BLaER1 (cell line): Measurements from ENCODE around the gene ADAM22.
"Not testable (repeated sequence)": the region's sequence is repeated elsewhere in the genome, so short reads cannot be mapped to it uniquely, and the experiment has no call there.

Experiments
- H3K27ac ChIP-seq: shearing (Covaris generic); formaldehyde crosslinking; 2 replicates; pipeline ENCODE4 v1.8.1; 2022
- H3K27me3 ChIP-seq: shearing (Covaris generic); formaldehyde crosslinking; 2 replicates; pipeline ENCODE4 v1.8.1; 2022
- H3K36me3 ChIP-seq: shearing (Covaris generic); formaldehyde crosslinking; 2 replicates; pipeline ENCODE4 v1.8.1; 2022
- H3K4me1 ChIP-seq: shearing (Covaris generic); formaldehyde crosslinking; 2 replicates; pipeline ENCODE4 v1.8.1; 2022
- H3K4me2 ChIP-seq: shearing (Covaris generic); formaldehyde crosslinking; 2 replicates; pipeline ENCODE4 v1.8.1; 2022
- H3K4me3 ChIP-seq: shearing (Covaris generic); formaldehyde crosslinking; 2 replicates; pipeline ENCODE4 v1.8.1; 2022
- H3K9ac ChIP-seq: shearing (Covaris generic); formaldehyde crosslinking; 2 replicates; pipeline ENCODE4 v1.8.1; 2022
- H3K9me3 ChIP-seq: shearing (Covaris generic); formaldehyde crosslinking; 2 replicates; pipeline ENCODE4 v1.8.1; 2022
- H4K20me1 ChIP-seq: shearing (Covaris generic); formaldehyde crosslinking; 2 replicates; pipeline ENCODE4 v1.8.1; 2022
- Cebpa-rat ChIP-seq: shearing (Covaris generic); IDR thresholded peaks from 2 replicates; pipeline ENCODE4 v1.8.1; 2022

ADAM22 gene, protein sequence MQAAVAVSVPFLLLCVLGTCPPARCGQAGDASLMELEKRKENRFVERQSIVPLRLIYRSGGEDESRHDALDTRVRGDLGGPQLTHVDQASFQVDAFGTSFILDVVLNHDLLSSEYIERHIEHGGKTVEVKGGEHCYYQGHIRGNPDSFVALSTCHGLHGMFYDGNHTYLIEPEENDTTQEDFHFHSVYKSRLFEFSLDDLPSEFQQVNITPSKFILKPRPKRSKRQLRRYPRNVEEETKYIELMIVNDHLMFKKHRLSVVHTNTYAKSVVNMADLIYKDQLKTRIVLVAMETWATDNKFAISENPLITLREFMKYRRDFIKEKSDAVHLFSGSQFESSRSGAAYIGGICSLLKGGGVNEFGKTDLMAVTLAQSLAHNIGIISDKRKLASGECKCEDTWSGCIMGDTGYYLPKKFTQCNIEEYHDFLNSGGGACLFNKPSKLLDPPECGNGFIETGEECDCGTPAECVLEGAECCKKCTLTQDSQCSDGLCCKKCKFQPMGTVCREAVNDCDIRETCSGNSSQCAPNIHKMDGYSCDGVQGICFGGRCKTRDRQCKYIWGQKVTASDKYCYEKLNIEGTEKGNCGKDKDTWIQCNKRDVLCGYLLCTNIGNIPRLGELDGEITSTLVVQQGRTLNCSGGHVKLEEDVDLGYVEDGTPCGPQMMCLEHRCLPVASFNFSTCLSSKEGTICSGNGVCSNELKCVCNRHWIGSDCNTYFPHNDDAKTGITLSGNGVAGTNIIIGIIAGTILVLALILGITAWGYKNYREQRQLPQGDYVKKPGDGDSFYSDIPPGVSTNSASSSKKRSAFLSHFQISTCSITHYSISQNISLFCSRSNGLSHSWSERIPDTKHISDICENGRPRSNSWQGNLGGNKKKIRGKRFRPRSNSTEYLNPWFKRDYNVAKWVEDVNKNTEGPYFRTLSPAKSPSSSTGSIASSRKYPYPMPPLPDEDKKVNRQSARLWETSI

DNA sequence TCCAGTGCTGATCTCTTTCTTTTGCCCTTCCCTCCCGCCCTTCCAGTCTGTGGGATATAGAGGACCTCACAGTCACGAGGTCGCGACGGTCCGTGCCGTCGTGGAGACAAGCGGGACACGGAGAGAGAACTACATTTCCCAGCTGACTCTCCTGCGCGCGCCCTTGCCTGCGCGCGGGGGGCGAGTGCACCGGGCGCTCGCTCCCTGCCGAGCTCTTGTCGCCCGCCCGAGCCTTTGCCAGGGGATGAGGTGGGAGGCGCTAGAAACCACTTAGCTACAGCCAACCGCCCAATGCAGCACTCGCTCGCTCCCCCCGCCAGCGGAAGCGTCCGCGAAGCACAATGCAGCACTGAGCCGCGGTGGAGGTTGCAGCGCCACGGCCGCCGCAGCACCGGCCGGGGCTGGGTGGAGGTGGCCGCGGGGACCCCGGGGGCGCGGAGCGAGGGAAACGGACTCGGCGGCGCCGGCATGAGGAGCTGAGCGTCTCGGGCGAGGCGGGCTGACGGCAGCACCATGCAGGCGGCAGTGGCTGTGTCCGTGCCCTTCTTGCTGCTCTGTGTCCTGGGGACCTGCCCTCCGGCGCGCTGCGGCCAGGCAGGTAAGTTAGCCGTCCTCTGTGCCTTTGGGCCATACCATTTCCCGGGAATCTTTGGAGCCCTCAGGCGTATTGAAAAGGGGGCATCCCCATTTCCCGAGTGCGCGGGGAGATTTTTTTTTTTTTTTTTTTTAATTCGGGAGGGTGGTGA, at the start of gene ADAM22:
TSS of gene ADAM22 (plus strand) at position 299 of the 746 bp plus-strand sequence. CDS start at position 514, 215 bp downstream.
- H3K36me3 ChIP-seq: peaks cover 6% of the 10 kb centered on the region
- H3K4me2 ChIP-seq: peak within 1 kb of the TSS; percentile 93
- H3K4me3 ChIP-seq: peak within 1 kb of the TSS; percentile 88
- H3K9me3 ChIP-seq: no peaks in the 10 kb centered on the region
- peak within 1 kb of the TSS; percentile 82 for H3K9ac ChIP-seq
- H3K27ac ChIP-seq: peak within 1 kb of the TSS; percentile 69
- no peak for TF ChIP-seq Cebpa-rat
- peaks cover 8% of the 10 kb centered on the region for H3K4me1 ChIP-seq
- H4K20me1 ChIP-seq: no peaks in the 10 kb centered on the region
- peaks cover 6% of the 10 kb centered on the region for H3K27me3 ChIP-seq

DNA sequence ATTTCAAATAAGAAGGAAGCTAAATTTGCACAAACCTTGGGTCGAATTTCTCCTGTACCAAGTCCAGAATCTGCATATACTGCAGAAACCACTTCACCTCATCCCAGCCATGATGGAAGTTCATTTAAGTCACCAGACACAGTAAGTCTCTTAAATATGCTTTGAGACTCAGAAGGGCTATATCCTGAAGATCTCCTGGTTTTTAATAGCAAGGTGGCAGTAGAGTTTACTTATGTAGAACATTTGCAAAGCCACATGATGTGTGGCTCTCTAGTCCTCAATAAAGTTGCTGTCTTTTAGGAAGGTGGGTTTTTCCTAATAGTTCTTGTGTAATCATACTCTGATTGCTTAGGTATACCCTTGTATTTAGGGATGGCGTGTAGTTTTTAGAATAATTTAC, 49.0 kb upstream of the ADAM22 start:
- Histone ChIP-seq H3K36me3 (peaks cover 77% of the 10 kb centered on the region), H4K20me1 (peaks cover 44% of the 10 kb centered on the region), H3K4me2 (no peak overlapping the region)

DNA sequence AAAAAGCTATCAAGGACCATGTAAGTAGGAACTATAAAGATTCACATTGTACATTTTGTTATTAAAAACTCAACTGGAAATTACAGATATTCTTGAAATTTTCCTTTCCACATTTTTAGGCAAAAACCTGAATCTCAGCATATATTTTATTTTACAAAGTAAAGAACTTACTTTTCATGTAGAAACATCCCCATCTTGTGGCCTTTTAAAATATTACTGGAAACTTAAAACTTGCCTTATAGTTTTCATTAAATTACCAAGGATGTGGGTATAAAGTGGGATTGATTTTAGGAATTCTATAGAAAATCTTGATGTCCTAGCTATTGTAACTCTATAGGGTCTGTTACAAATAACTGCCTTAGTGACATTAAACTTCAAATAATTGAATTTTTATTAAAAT, 47.2 kb upstream of the ADAM22 start:
- Histone ChIP-seq H3K27ac (no peak overlapping the region), H4K20me1 (peaks cover 32% of the 10 kb centered on the region), H3K9me3 (no peaks in the 10 kb centered on the region), H3K27me3 (no peaks in the 10 kb centered on the region), H3K4me1 (no peaks in the 10 kb centered on the region), H3K4me3 (no peak overlapping the region), H3K36me3 (peaks cover 68% of the 10 kb centered on the region), H3K9ac (no peak overlapping the region), H3K4me2 (no peak overlapping the region)
- TF ChIP-seq Cebpa-rat: no peak

More for the DNA sequence above, 49.0 kb upstream of the ADAM22 start:
- Histone ChIP-seq H3K9me3 (no peaks in the 10 kb centered on the region), H3K27me3 (no peaks in the 10 kb centered on the region), H3K4me3 (no peak overlapping the region), H3K4me1 (no peaks in the 10 kb centered on the region), H3K9ac (no peak overlapping the region), H3K27ac (no peak overlapping the region)
- no peak for TF ChIP-seq Cebpa-rat

DNA sequence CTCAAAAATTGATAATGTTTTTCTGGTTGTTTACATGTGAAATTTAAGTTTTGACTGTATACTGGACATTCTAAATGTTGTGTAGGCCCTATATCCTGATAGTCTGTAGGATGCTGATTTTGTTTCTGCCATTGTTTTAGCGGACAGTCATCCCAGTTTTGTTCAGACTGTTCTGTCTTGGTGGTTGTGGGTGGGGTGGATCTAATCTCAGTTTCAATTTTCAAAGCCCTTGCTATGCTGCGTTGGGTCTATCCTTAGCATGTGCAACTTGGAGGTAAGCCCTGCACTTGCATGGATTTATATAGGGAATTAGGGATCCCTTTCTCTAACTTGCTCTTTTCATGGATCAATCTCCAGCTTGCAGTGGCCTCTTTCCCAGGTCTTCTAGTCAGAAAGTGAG, 38.7 kb upstream of the ADAM22 start:
- H3K9me3 ChIP-seq: no peaks in the 10 kb centered on the region
- no peaks in the 10 kb centered on the region; the same call in 1 of the 2 replicates for H4K20me1 ChIP-seq
- TF ChIP-seq Cebpa-rat: no peak
- H3K27ac ChIP-seq: no peak overlapping the region
- peaks cover 81% of the 10 kb centered on the region for H3K36me3 ChIP-seq
- H3K9ac ChIP-seq: no peak overlapping the region
- H3K27me3 ChIP-seq: no peaks in the 10 kb centered on the region
- H3K4me2 ChIP-seq: no peak overlapping the region
- peaks cover 9% of the 10 kb centered on the region; the same call in 1 of the 2 replicates for H3K4me1 ChIP-seq
- no peak overlapping the region for H3K4me3 ChIP-seq

DNA sequence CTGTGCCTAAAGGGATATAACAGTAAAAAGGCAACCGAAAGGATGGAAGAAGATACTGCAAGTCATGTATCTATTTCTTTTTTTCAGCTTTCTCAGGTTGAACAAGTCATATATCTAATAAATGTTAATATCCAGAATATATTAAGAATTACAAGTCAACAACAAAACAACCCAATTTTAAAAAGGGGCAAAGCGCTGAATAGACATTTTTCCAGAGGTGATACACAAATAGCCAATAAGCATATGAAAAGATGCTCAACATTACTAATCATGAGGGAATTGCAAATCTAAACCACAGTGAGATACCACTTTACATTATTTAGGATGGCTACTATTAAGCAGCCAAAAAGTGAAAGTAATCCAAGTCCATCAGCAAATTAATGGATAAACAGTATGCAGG, 34.8 kb upstream of the ADAM22 start:
- H3K27ac ChIP-seq: no peak overlapping the region
- no peak overlapping the region for H3K4me2 ChIP-seq
- no peak for TF ChIP-seq Cebpa-rat
- H3K9ac ChIP-seq: no peak overlapping the region
- H3K9me3 ChIP-seq: no peaks in the 10 kb centered on the region
- H3K4me3 ChIP-seq: no peak overlapping the region
- no peaks in the 10 kb centered on the region for H4K20me1 ChIP-seq
- H3K27me3 ChIP-seq: no peaks in the 10 kb centered on the region
- H3K36me3 ChIP-seq: peaks cover 82% of the 10 kb centered on the region
- peaks cover 9% of the 10 kb centered on the region; the same call in 1 of the 2 replicates for H3K4me1 ChIP-seq

DNA sequence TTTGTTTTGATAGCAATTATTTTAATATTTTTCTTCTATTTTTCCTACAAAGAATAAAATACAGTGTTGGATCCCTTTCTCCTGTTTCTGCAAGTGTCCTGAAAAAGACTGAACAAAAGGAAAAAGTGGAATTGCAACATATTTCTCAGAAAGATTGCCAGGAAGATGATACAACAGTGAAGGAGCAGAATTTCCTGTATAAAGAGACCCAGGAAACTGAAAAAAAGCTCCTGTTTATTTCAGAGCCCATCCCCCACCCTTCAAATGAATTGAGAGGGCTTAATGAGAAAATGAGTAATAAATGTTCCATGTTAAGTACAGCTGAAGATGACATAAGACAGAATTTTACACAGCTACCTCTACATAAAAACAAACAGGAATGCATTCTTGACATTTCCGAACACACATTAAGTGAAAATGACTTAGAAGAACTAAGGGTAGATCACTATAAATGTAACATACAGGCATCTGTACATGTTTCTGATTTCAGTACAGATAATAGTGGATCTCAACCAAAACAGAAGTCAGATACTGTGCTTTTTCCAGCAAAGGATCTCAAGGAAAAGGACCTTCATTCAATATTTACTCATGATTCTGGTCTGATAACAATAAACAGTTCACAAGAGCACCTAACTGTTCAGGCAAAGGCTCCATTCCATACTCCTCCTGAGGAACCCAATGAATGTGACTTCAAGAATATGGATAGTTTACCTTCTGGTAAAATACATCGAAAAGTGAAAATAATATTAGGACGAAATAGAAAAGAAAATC, 26.7 kb upstream of the ADAM22 start:
- H3K9ac ChIP-seq, H3K27me3 ChIP-seq, H3K27ac ChIP-seq, H3K4me2 ChIP-seq, H3K9me3 ChIP-seq, H3K4me1 ChIP-seq, H3K4me3 ChIP-seq, H4K20me1 ChIP-seq: not testable (repeated sequence)
- peaks cover 55% of the 10 kb centered on the region for H3K36me3 ChIP-seq

DNA sequence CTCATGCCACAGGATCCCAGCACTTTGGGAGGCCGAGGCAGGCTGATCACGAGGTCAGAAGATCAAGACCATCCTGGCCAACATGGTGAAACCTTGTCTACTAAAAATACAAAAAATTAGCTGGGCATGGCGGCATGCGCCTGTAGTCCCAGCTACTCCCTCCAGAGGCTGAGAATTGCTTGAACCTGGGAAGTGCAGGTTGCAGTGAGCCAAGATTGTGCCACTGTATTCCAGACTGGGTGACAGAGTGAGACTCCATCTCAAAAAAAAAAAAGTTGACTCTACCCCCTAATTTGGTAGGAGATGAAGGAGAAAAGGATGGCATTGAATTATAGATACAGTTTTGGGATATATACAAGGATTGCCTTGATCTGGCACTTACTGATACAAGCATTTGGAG, 25.2 kb upstream of the ADAM22 start:
- not testable (repeated sequence) for H3K9ac ChIP-seq, H4K20me1 ChIP-seq, H3K27me3 ChIP-seq, H3K27ac ChIP-seq, H3K4me1 ChIP-seq, H3K4me2 ChIP-seq, H3K9me3 ChIP-seq, H3K4me3 ChIP-seq
- H3K36me3 ChIP-seq: peaks cover 44% of the 10 kb centered on the region

DNA sequence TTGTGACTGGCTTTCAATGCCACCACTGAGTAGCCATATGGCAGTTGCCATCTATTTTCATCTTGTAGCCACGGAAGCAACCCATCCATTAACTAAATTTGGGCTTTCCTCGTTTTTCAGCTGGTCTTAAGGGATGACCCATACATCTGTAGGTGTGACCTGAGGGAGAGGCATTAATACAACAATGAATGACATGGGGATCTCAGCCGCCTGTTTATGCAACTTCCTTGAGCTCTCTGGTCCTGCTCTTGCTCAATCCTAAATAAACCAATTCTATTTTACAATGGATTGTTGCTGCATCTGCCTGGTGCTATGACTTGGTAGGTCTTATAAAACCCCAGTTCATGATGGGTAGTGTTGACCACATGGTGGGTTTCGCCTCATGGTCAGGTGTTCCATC, 21.9 kb upstream of the ADAM22 start:
- no peak overlapping the region for H3K4me2 ChIP-seq
- no peak overlapping the region for H3K27ac ChIP-seq
- H3K36me3 ChIP-seq: peaks cover 16% of the 10 kb centered on the region
- H3K4me1 ChIP-seq: no peaks in the 10 kb centered on the region
- H3K27me3 ChIP-seq: no peaks in the 10 kb centered on the region
- H3K4me3 ChIP-seq: no peak overlapping the region
- H3K9me3 ChIP-seq: no peaks in the 10 kb centered on the region
- H4K20me1 ChIP-seq: no peaks in the 10 kb centered on the region
- H3K9ac ChIP-seq: no peak overlapping the region
- no peak for TF ChIP-seq Cebpa-rat

DNA sequence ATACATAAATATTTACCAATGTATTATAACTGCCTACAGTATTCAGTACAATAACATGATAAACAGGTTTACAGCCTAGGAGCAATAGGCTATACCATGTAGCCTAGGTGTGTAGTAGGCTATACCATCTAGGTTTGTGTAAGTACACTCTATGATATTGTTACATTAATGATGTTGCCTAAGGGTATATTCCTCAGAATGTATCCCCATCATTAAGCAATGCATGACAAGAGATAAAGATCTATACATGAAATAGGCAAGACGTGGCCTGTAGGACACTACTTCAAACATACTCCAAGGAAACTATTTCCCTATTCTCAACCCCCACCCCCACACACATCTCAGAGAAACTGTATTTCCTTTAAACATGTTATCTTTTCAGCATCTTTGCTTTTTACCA, 15.3 kb upstream of the ADAM22 start:
- no peak overlapping the region for H3K27ac ChIP-seq
- no peak overlapping the region for H3K4me3 ChIP-seq
- H3K27me3 ChIP-seq: no peaks in the 10 kb centered on the region
- H3K4me2 ChIP-seq: no peak overlapping the region
- no peaks in the 10 kb centered on the region for H3K36me3 ChIP-seq
- no peak for TF ChIP-seq Cebpa-rat
- H3K9me3 ChIP-seq: no peaks in the 10 kb centered on the region
- H4K20me1 ChIP-seq: no peaks in the 10 kb centered on the region
- no peaks in the 10 kb centered on the region for H3K4me1 ChIP-seq
- H3K9ac ChIP-seq: no peak overlapping the region
